HCT116 (cell line): ENCODE data around the gene MMP23B.

Experiments
- CEBPB ChIP-seq: IDR thresholded peaks from 2 replicates; pipeline ENCODE4 v1.6.1; 2012; ENCODE audit warnings: low read depth
- POLR2A ChIP-seq: IDR thresholded peaks from 2 replicates; pipeline ENCODE4 v1.7.0; 2011; ENCODE audit warnings: borderline replicate concordance; ENCODE audit not compliant: insufficient read depth, insufficient read length; ENCODE audit errors: extremely low read depth
- REST ChIP-seq: IDR thresholded peaks from 2 replicates; pipeline ENCODE4 v1.6.1; 2012; ENCODE audit warnings: low read depth

GRCh38 chr1:1622010-1622787, 9.8 kb upstream of the MMP23B start:
- TF ChIP-seq CEBPB (no peak), POLR2A (no peak), REST (no peak)
